Measurements from ENCODE around the gene NRG2.

NRG2 gene

GRCh38 chr5:139964994-139965565 is 78.0 kb downstream of the NRG2 start:
- no peak for DNase-seq

- no peak for DNase-seq
Measured at GRCh38 chr5:139964266-139964993, 78.7 kb downstream of the NRG2 start.

GRCh38 chr5:139962445-139962844 is 80.7 kb downstream of the NRG2 start:
- DNase-seq = no peak

GRCh38 chr5:139961435-139962157 is 81.5 kb downstream of the NRG2 start:
- no peak for DNase-seq

GRCh38 chr5:139960723-139961383 is 82.2 kb downstream of the NRG2 start:
- DNase-seq = no peak

GRCh38 chr5:139958432-139959148 is 84.5 kb downstream of the NRG2 start:
- no peak for DNase-seq

GRCh38 chr5:139956342-139956741 is 86.8 kb downstream of the NRG2 start:
- DNase-seq = no peak

- no peak for DNase-seq
Measured at GRCh38 chr5:139955616-139956273, 87.4 kb downstream of the NRG2 start.

- DNase-seq = no peak
Measured at GRCh38 chr5:139955053-139955605, 88.0 kb downstream of the NRG2 start.

- DNase-seq = no peak
Measured at GRCh38 chr5:139954462-139954861, 88.6 kb downstream of the NRG2 start.

- DNase-seq = no peak
Measured at GRCh38 chr5:139954022-139954421, 89.1 kb downstream of the NRG2 start.

- no peak for DNase-seq
Measured at GRCh38 chr5:139952574-139952973, 90.5 kb downstream of the NRG2 start.

GRCh38 chr5:139951983-139952382 is 91.1 kb downstream of the NRG2 start:
- DNase-seq = no peak

- no peak for DNase-seq
Measured at GRCh38 chr5:139951296-139951924, 91.7 kb downstream of the NRG2 start.

GRCh38 chr5:139950436-139950835 is 92.7 kb downstream of the NRG2 start:
- no peak for DNase-seq

- no peak for DNase-seq
Measured at GRCh38 chr5:139949710-139950109, 93.4 kb downstream of the NRG2 start.

- no peak for DNase-seq
Measured at GRCh38 chr5:139947727-139948126, 95.4 kb downstream of the NRG2 start.

GRCh38 chr5:139946440-139946839 is 96.7 kb downstream of the NRG2 start:
- no peak for DNase-seq

- DNase-seq = no peak
Measured at GRCh38 chr5:139946006-139946405, 97.1 kb downstream of the NRG2 start.

- no peak for DNase-seq
Measured at GRCh38 chr5:139942243-139942642, 100.9 kb downstream of the NRG2 start.

- no peak for DNase-seq
Measured at GRCh38 chr5:139930406-139930805, 112.7 kb downstream of the NRG2 start.
